HG02588 (cell line): Measurements from ENCODE around the gene NUDT22.

ENCODE experiments used
- ATAC-seq: cut with Tn5 transposase; IDR thresholded peaks from one replicate; pipeline ENCODE4 v1.9.1; 2021; ENCODE audit warnings: mild to moderate bottlenecking, moderate library complexity; ENCODE audit not compliant: unreplicated experiment

Gene NUDT22

GRCh38 chr11:64226507-64227051 lies 505 bp downstream of the NUDT22 start:
- ATAC-seq: no peak

DNA sequence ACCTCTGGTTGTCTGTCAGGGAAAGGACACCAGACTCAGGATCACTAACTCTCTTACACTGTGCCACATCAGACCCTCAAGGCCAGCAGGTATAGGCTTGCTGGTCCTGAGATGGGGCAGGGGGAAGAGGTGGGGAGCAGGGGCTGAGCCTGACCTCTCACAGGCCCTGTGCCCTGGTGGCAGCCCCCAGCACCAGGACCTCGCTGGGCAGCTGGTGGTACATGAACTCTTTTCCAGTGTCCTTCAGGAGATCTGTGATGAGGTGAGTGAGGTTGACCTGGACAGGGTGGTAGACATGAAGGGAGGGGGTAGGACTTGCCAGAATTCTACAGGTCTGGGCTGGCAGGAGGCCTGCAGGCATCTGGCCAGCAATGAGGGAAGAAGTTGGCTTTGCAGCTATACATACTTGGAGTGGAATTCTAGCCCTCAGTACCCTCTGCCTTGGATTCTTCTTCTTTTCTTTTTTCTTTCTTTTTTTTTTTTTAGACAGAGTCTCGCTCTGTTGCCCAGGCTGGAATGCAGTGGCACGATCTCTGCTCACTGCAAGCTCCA lies 1.4 kb downstream of the NUDT22 start:
- ATAC-seq: no peak

GRCh38 chr11:64229090-64229743 lies 3.1 kb downstream of the NUDT22 start:
- ATAC-seq: no peak

- ATAC-seq: no peak
Observed at GRCh38 chr11:64229744-64230170, 3.7 kb downstream of the NUDT22 start.

- peak; percentile 35 for ATAC-seq
Observed at GRCh38 chr11:64230171-64230984, 4.3 kb downstream of the NUDT22 start, which contains the start of gene DNAJC4. Gene DNAJC4, plus strand, starts transcription at chr11:64230548. Its CDS starts 307 bp downstream, at chr11:64230855.

DNA sequence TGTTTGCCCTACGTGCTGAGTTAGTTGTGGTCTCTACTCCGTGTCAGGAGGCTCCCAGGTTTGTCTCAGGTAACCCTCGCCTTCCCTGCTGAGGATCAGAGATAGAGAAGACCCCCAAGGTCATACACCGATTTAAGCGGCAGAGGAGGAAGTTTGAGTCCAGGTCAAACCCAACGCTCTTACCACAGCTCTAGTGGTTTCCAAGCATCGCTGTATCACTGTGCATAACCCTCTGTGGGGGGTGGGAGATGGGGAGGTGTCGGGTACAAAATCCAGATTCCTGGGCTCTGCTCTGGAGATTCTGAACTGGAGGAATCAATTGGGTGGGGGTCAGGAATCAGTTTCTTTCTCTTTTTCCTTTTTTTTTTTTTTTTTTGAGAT lies 4.9 kb downstream of the NUDT22 start:
- ATAC-seq: no peak

DNA sequence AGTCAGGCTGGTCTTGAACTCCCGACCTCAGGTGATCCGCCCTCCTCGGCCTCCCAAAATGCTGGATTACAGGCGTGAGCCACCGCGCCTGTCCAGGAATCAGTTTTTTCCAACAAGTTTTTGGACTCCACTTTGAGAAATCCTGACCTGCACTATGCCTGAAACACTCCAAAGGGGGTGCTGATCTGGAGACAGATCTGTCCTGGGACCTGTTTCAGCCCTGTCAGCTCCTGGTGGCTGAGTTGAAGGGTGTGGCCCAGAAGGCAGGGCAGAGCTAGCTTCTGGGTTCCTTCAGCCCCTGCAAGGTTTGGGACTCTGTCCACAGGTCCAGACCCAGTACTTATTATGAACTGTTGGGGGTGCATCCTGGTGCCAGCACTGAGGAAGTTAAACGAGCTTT lies 5.5 kb downstream of the NUDT22 start:
- no peak for ATAC-seq

DNA sequence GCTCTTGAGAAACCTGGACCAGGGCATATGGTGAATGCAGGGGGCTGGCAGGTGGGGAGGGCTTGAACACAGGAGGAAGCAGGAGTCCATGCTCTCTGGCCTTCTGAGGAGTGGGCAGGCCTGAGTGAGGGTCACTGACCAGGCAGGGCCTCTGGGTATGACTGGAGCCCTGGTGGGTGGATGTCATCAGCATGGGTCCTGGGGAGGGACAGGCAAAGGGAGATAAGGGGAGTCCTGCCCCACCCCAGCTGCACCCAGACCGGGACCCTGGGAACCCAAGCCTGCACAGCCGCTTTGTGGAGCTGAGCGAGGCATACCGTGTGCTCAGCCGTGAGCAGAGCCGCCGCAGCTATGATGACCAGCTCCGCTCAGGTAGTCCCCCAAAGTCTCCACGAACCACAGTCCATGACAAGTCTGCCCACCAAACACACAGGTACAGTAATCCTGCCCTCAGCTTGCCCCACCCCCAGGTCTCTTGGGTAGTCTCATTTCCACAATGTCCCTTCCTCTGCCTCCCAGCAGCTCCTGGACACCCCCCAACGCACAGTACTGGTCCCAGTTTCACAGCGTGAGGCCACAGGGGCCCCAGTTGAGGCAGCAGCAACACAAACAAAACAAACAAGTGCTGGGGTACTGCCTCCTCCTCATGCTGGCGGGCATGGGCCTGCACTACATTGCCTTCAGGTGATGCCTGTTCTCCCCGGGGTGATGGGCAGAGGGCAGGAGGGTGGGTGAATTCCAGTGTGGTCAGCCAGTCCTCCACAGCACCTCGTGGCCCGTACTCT lies 6.3 kb downstream of the NUDT22 start:
- no peak for ATAC-seq

DNA sequence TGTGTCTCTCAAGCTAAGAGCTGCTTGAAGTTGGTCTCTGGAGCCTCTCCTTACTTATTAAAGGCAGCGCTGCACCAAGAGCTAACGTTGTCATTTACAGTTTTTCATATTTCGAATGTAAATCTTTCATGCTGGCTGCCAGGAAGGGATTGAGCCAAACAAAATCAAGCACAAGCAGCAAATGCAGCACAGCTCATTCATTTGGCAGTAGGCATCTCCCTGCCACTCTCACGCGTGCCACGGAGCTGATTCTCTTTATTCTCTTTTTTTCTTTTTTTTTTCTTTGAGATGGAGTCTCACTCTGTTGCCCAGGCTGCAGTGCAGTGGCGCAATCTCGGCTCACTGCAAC lies 6.9 kb downstream of the NUDT22 start:
- ATAC-seq: no peak

- ATAC-seq: peak; percentile 49
Observed at GRCh38 chr11:64233913-64234586, 8.0 kb downstream of the NUDT22 start, which contains the start of gene VEGFB. Gene VEGFB, plus strand, starts transcription at chr11:64234584. Its CDS starts 250 bp downstream, at chr11:64234834.

- peak; percentile 28 for ATAC-seq
Observed at GRCh38 chr11:64234647-64235379, 8.7 kb downstream of the NUDT22 start.

DNA sequence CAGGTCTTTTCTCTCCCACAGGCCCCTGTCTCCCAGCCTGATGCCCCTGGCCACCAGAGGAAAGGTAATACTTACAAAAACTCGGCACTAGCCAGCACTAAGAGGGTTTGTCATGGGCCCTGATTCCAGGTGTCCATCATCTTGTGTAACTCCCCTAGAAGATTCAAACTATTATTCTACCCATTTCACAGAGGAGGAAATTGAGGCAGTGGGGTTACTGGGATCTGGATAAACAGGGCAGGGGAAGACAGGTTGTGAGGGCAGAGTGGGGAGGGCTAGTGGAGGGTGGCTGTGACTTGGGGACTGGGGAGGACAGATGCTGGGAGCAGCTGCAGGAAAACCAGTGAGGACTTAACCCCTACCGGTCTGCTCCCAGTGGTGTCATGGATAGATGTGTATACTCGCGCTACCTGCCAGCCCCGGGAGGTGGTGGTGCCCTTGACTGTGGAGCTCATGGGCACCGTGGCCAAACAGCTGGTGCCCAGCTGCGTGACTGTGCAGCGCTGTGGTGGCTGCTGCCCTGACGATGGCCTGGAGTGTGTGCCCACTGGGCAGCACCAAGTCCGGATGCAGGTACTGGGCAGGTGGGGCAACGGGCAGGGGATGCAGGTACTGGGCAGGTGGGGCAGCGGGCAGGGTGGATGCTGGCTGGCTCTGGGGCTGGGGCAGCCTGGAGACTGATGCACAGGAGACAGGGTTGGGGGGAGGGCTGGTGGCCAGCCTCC lies 9.5 kb downstream of the NUDT22 start:
- ATAC-seq: no peak

- no peak for ATAC-seq
Observed at GRCh38 chr11:64237484-64237951, 11.4 kb downstream of the NUDT22 start.

DNA sequence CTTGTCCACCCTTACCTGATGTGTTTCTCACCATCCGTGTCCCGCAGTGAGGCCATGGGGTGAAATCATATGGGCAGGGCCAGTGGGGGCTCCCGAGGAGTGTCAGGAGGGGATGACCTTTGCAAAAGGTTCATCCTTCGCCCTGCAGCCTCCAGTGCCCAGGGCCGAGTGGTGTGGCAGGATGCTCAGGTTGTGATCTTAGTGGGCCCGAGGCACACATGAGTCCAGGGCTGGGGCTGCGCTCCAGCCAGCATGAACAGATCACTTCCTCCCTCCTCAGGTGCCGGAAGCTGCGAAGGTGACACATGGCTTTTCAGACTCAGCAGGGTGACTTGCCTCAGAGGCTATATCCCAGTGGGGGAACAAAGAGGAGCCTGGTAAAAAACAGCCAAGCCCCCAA lies 12.0 kb downstream of the NUDT22 start:
- no peak for ATAC-seq

DNA sequence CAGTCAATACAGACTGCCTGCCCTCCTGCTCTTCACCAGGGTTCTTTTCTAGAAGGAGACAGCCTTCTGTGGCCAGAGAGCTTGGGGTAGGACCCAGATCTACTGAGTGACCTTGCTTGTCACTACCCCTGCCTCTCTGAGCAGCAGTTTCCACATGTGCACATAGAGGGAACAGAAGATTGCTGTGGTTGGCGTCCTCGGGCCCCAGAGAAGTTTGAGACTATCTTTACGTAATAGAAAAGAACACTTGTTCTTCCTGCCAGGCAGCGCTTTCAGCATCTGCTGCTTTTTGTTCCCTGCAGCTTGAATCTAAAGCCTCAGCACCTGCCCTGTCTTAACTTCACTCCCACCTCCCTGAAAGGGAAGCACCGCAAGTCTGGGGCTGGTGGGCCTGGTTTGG lies 12.9 kb downstream of the NUDT22 start:
- no peak for ATAC-seq

DNA sequence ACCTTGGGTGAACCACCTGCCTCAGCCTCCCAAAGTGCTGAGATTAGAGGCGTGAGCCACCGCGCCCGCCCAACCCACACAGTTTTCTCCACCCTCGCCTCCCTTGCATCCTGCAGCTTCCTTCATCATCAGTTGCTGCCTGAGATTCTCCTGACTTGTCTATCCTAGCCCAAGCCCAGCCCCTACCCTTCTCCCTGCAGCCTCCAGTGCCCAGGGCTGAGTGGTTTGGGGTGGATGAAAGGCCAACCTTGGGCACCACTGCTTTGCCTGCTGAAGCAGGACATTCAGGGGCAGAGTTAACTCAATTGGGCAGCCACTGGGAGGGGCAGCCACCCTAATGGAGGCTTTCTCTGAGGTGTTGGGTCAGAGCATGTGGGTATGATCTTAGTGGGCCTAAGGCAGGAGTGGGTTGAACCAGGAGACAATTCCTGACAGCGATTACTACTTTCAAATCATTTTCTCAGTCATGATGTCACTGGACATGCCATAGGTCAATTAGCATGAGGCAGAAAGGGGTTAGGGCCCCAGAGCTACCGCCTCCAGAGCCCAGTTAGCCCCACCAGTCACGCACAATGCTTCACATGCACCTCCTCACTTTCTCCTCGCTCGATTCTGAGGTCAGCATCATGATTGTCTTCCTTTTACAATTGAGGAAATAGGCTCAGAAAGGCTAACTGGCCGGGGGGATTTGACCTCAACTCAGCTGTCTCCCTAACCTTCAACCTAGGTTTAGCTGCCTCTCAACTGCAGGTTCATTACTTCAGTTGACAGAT lies 13.8 kb downstream of the NUDT22 start:
- no peak for ATAC-seq

- peak; percentile 56 for ATAC-seq
Observed at GRCh38 chr11:64240435-64241240, 14.6 kb downstream of the NUDT22 start, which contains the start of gene FKBP2. Gene FKBP2, plus strand, starts transcription at chr11:64241095. Its CDS starts 1,293 bp downstream, at chr11:64242388.
